H1 (cell line): Measurements from ENCODE around the gene ZDHHC22. TPM values are rescaled to one million over a fixed set of nuclear protein-coding genes. Genes with fewer than 3 reads are reported as not detected.

Experiments
- CTCF ChIA-PET: fragments of 300-600 bp; sonication (Branson Sonifier 250); formaldehyde crosslinking; loops from one replicate; lab custom pipeline; 2021; ENCODE audit not compliant: partially characterized antibody; lab: Charles Lee
- POLR2A ChIA-PET: fragments of 300-600 bp; sonication (Branson Sonifier 250); formaldehyde crosslinking; loops from one replicate; lab custom pipeline; 2021; ENCODE audit warnings: inconsistent platforms; ENCODE audit not compliant: partially characterized antibody; lab: Charles Lee
- DNase-seq, 2 experiments: peaks; one replicate each; pipeline versions ENCODE4 v3.0.0 to v3.0.0-alpha.2; 2010 to 2022; ENCODE audit warnings: low spot score in 2 of 2, low read depth in 1 of 2, mixed read lengths in 1 of 2
- FAIRE-seq: peaks from 2 replicates; lab custom pipeline; 2011; peaks lifted over from hg19 to GRCh38; lab: Jason Lieb, UNC
- H2AFZ ChIP-seq: 2 replicates; pipeline ENCODE4 v1.8.1; 2012; ENCODE audit warnings: low read length, inconsistent platforms
- H2AK5ac ChIP-seq: 2 replicates; pipeline ENCODE4 v1.6.1; 2013; ENCODE audit warnings: low read depth, low read length
- H2BK120ac ChIP-seq: replicated peaks from 2 replicates; pipeline ENCODE3; 2013; ENCODE audit warnings: low read depth, low read length, inconsistent platforms
- H2BK12ac ChIP-seq: 2 replicates; pipeline ENCODE4 v1.6.1; 2013; ENCODE audit warnings: low read depth, low read length
- H2BK15ac ChIP-seq: 2 replicates; pipeline ENCODE4 v1.6.1; 2013; ENCODE audit warnings: low read length
- H2BK20ac ChIP-seq: 2 replicates; pipeline ENCODE4 v1.6.1; 2013; ENCODE audit warnings: low read length
- H2BK5ac ChIP-seq: 2 replicates; pipeline ENCODE4 v1.6.1; 2013; ENCODE audit warnings: low read depth, low read length
- H3K14ac ChIP-seq: 2 replicates; pipeline ENCODE4 v1.6.1; 2013; ENCODE audit warnings: inconsistent platforms; ENCODE audit not compliant: insufficient read length
- H3K18ac ChIP-seq: 2 replicates; pipeline ENCODE4 v1.6.1; 2013; ENCODE audit warnings: low read length; ENCODE audit errors: extremely low read depth
- H3K23ac ChIP-seq: 2 replicates; pipeline ENCODE4 v1.6.1; 2013; ENCODE audit warnings: inconsistent platforms; ENCODE audit not compliant: insufficient read length
- H3K23me2 ChIP-seq: 2 replicates; pipeline ENCODE4 v1.6.1; 2013; ENCODE audit warnings: low read depth, low read length
- H3K27ac ChIP-seq: 2 replicates; pipeline ENCODE4 v1.6.1; 2011; ENCODE audit warnings: low read depth, low read length, inconsistent platforms
- H3K27me3 ChIP-seq, 4 experiments: replicated peaks in 1 of 4; 1 replicate in 1 of 4; 2 replicates in 3 of 4; pipeline versions ENCODE4 v1.6.1 to v1.8.1; 2011 to 2013; ENCODE audit warnings: low read length in 3 of 4, mild to moderate bottlenecking in 3 of 4, inconsistent platforms in 2 of 4, mixed read lengths in 2 of 4, moderate library complexity in 1 of 4; ENCODE audit not compliant: control insufficient read depth in 3 of 4, insufficient read depth in 3 of 4; ENCODE audit errors: extremely low read depth in 1 of 4
- H3K36me3 ChIP-seq, 4 experiments: 2 replicates each; pipeline versions ENCODE4 v1.6.1 to v1.8.1; 2011 to 2013; ENCODE audit warnings: mild to moderate bottlenecking in 4 of 4, low read length in 3 of 4, moderate library complexity in 2 of 4, control low read depth in 1 of 4, inconsistent platforms in 1 of 4; ENCODE audit not compliant: insufficient read depth in 4 of 4, control insufficient read depth in 2 of 4
- H3K4ac ChIP-seq: replicated peaks from 2 replicates; pipeline ENCODE3; 2013; ENCODE audit warnings: low read length, low read depth, mixed read lengths, inconsistent platforms; ENCODE audit not compliant: insufficient read length
- H3K4me1 ChIP-seq, 4 experiments: replicated peaks in 1 of 4; 1 replicate in 1 of 4; 2 replicates in 3 of 4; pipeline versions ENCODE4 v1.6.1 to v1.8.1; 2011 to 2013; ENCODE audit warnings: low read length in 3 of 4, inconsistent platforms in 2 of 4, mixed read lengths in 1 of 4; ENCODE audit not compliant: insufficient read depth in 4 of 4, control insufficient read depth in 3 of 4
- H3K4me2 ChIP-seq, 2 experiments: 2 replicates each; pipeline versions ENCODE4 v1.6.1 to v1.8.1; 2011 to 2013; ENCODE audit warnings: low read depth in 2 of 2, low read length in 2 of 2, control low read depth in 1 of 2, inconsistent platforms in 1 of 2, mild to moderate bottlenecking in 1 of 2; ENCODE audit not compliant: insufficient read depth in 1 of 2
- H3K4me3 ChIP-seq, 4 experiments: fragments of 200-600, 300-600 bp in 1 of 4; sonication (generic), shearing (Covaris generic), sonication (Bioruptor Twin) in 1 of 4; 2 replicates each; pipeline versions ENCODE4 v1.5.1 to v1.8.1; 2011 to 2016; ENCODE audit warnings: low read length in 4 of 4, low read depth in 3 of 4, control low read depth in 2 of 4, inconsistent platforms in 2 of 4, mild to moderate bottlenecking in 2 of 4, mixed read lengths in 1 of 4, moderate library complexity in 1 of 4; ENCODE audit not compliant: insufficient read depth in 2 of 4; ENCODE audit errors: extremely low read depth in 1 of 4
- H3K56ac ChIP-seq: replicated peaks from 2 replicates; pipeline ENCODE3; 2013; ENCODE audit warnings: low read depth, mild to moderate bottlenecking, mixed read lengths, low read length, inconsistent platforms; ENCODE audit not compliant: insufficient read length
- H3K79me1 ChIP-seq: 2 replicates; pipeline ENCODE4 v1.6.1; 2013; ENCODE audit warnings: low read depth, low read length, control low read depth
- H3K79me2 ChIP-seq, 2 experiments: 2 replicates each; pipeline versions ENCODE4 v1.6.1 to v1.8.1; 2012 to 2013; ENCODE audit warnings: low read length in 2 of 2, mild to moderate bottlenecking in 2 of 2, inconsistent platforms in 1 of 2; ENCODE audit not compliant: insufficient read depth in 2 of 2, control insufficient read depth in 1 of 2
- H3K9ac ChIP-seq, 4 experiments: replicated peaks in 1 of 4; 1 replicate in 1 of 4; 2 replicates in 3 of 4; pipeline versions ENCODE4 v1.6.1 to v1.8.1; 2011 to 2013; ENCODE audit warnings: low read depth in 3 of 4, low read length in 3 of 4, control low read depth in 2 of 4, mild to moderate bottlenecking in 2 of 4, moderate library complexity in 2 of 4, inconsistent platforms in 1 of 4; ENCODE audit errors: extremely low read depth in 1 of 4
- H3K9me3 ChIP-seq, 2 experiments: 2 replicates each; pipeline versions ENCODE4 v1.6.1 to v1.8.1; 2012 to 2013; ENCODE audit warnings: mild to moderate bottlenecking in 2 of 2, moderate library complexity in 2 of 2, control low read depth in 1 of 2, inconsistent platforms in 1 of 2, low read depth in 1 of 2, low read length in 1 of 2, mixed read lengths in 1 of 2; ENCODE audit not compliant: insufficient read depth in 2 of 2
- H4K20me1 ChIP-seq, 2 experiments: replicated peaks in 1 of 2; 2 replicates each; pipeline versions ENCODE3 to v1.8.1; 2011 to 2013; ENCODE audit warnings: inconsistent platforms in 2 of 2, low read length in 2 of 2, mild to moderate bottlenecking in 1 of 2; ENCODE audit not compliant: insufficient read depth in 2 of 2, control insufficient read depth in 1 of 2
- H4K5ac ChIP-seq: 2 replicates; pipeline ENCODE4 v1.6.1; 2013; ENCODE audit warnings: low read length, low read depth, mixed read lengths, inconsistent platforms; ENCODE audit not compliant: insufficient read length
- H4K8ac ChIP-seq: 2 replicates; pipeline ENCODE4 v1.8.0; 2013; ENCODE audit warnings: mild to moderate bottlenecking, moderate library complexity, low read length, inconsistent platforms; ENCODE audit not compliant: insufficient read depth; ENCODE audit errors: extremely low read depth
- H4K91ac ChIP-seq: replicated peaks from 2 replicates; pipeline ENCODE3; 2013; ENCODE audit warnings: low read length, mixed read lengths, inconsistent platforms; ENCODE audit not compliant: insufficient read length
- CTCF ChIP-seq, 3 experiments: IDR thresholded peaks; 1 replicate in 2 of 3; 2 replicates in 1 of 3; pipeline versions ENCODE4 v1.5.1 to v1.6.1; 2011; ENCODE audit warnings: low read length in 3 of 3, mild to moderate bottlenecking in 3 of 3, inconsistent platforms in 2 of 3, low read depth in 1 of 3, moderate library complexity in 1 of 3; ENCODE audit not compliant: insufficient read depth in 1 of 3; ENCODE audit errors: control extremely low read depth in 1 of 3
- PHF8 ChIP-seq: fragments of 200-600 bp; sonication (generic); conservative IDR thresholded peaks from 2 replicates; pipeline ENCODE4 v1.7.1; 2012; ENCODE audit warnings: low read depth, mild to moderate bottlenecking, inconsistent platforms, low read length, moderate library complexity
- YY1 ChIP-seq: IDR thresholded peaks from 2 replicates; pipeline ENCODE4 v1.6.1; 2011; ENCODE audit warnings: low read depth, mild to moderate bottlenecking, low read length
- WGBS, 2 experiments: shearing (Covaris generic) in 1 of 2; methylation state at CpG; one replicate each; pipeline versions ENCODE4 v1.1.6 to v1.1.7; 2013 to 2015; ENCODE audit warnings: low lambda C conversion rate in 2 of 2, mixed read lengths in 2 of 2, inconsistent platforms in 1 of 2, low coverage in 1 of 2, missing lambda C conversion rate in 1 of 2; ENCODE audit not compliant: insufficient replicate concordance in 2 of 2, insufficient coverage in 1 of 2, insufficient read length in 1 of 2; ENCODE audit errors: extremely low coverage in 1 of 2, missing lambda C conversion rate in 1 of 2; 5-methylcytosine and 5-hydroxymethylcytosine counted together
- long read RNA-seq, 2 experiments: library from RNA in 1 of 2; library from capped mRNA in 1 of 2; stranded (forward); transcript quantifications; one replicate each; pipeline ENCODE4 v2.0.0, GENCODE V29; 2021; ENCODE audit warnings: inconsistent platforms in 1 of 2
- polyA minus RNA-seq, 3 experiments: library from RNA; depleted of rRNA, polyadenylated mRNA; stranded (reverse); fragments of >200 nt; gene quantifications; 1 replicate in 2 of 3; 2 replicates in 1 of 3; pipeline ENCODE4 v1.2.3, GENCODE V29; 2011
- polyA plus RNA-seq, 7 experiments: library from polyadenylated mRNA; depleted of rRNA in 3 of 7; stranded (reverse) in 5 of 7; unstranded in 2 of 7; fragments of >200 nt in 5 of 7; fragments of 200-250 nt in 2 of 7; gene quantifications; 1 replicate in 5 of 7; 2 replicates in 1 of 7; 4 replicates in 1 of 7; pipeline versions ENCODE4 v1.2.1 to v1.2.3, GENCODE V29; 2011 to 2013; ENCODE audit warnings: missing spikeins in 2 of 7, mixed read lengths in 2 of 7
- total RNA-seq: library from RNA; stranded (reverse); fragmentation: NEBNext Ultra II Directional; extraction: Animal tissue kit (Norgen Biotek cat#: 25700); gene quantifications from 2 replicates; pipeline ENCODE4 v1.2.1, GENCODE V29; 2021

The ZDHHC22 gene
- total RNA-seq (55.2 and 59.3 TPM in 2 replicates), polyA plus RNA-seq (2011; rRNA removed) (23.8 and 30.7 TPM in 2 replicates), polyA minus RNA-seq (2011; rRNA and poly(A)+ RNA removed) (23.4 and 26.4 TPM in 2 replicates)
- 20.3 TPM for polyA plus RNA-seq (2011; cell fraction: cytosol; rRNA removed)
- 28.0 TPM for polyA plus RNA-seq (2011; cell fraction: nucleus; rRNA removed)
- 45.5 to 55.8 TPM (median 50.5 TPM) in 4 replicates for polyA plus RNA-seq (2012, experiment 1 of 2)
- polyA plus RNA-seq (2012, experiment 2 of 2) = 46.2 TPM
- polyA plus RNA-seq (2013, experiment 1 of 2) = 62.0 TPM
- 72.6 TPM for polyA plus RNA-seq (2013, experiment 2 of 2)
- 10.2 TPM for polyA minus RNA-seq (2011; cell fraction: cytosol; rRNA and poly(A)+ RNA removed)
- polyA minus RNA-seq (2011; cell fraction: nucleus; rRNA and poly(A)+ RNA removed) = 11.5 TPM
- long read RNA-seq, experiment 1, transcript ZDHHC22-201 (3 exons, 3,408 nt) = major isoform, 8 of 59 reads
- long read RNA-seq, experiment 1, partial matches to known transcripts = 6 of 59 reads
- long read RNA-seq, experiment 1, other reads (novel, unspliced or antisense) = 45 of 59 reads
- long read RNA-seq, experiment 2, transcript ZDHHC22-201 (3 exons, 3,408 nt) = major isoform, 32 of 82 reads
- long read RNA-seq, experiment 2, partial matches to known transcripts = 4 of 82 reads
- long read RNA-seq, experiment 2, other reads (novel, unspliced or antisense) = 46 of 82 reads

- Histone ChIP-seq H3K79me1 (no peaks in the 10 kb centered on the region), H4K8ac (peak within 1 kb of the TSS; percentile 35), H4K20me1 (peaks cover 3 to 5% of the 10 kb centered on the region in 2 experiments), H2BK120ac (peak within 1 kb of the TSS; percentile 21), H3K27me3 (peaks cover 0 to 4% (median 2%) of the 10 kb centered on the region in 4 experiments; a peak in 3 of 7 replicates), H2AK5ac (peak within 1 kb of the TSS; percentile 27; the same call in 1 of the 2 replicates), H3K4me3 (peak within 1 kb of the TSS; percentile 69 to 79 (median 78)), H3K56ac (peak within 1 kb of the TSS; percentile 11), H3K4me2 (peak within 1 kb of the TSS; percentile 100), H3K9ac (peak within 1 kb of the TSS; percentile 30 to 68 (median 44); a peak in 6 of 7 replicates), H2BK12ac (no peak within 1 kb of the TSS; the same call in 1 of the 2 replicates), H2BK20ac (no peak within 1 kb of the TSS; the same call in 1 of the 2 replicates), H3K23me2 (peaks cover 20% of the 10 kb centered on the region), H3K79me2 (peaks cover 0 to 8% of the 10 kb centered on the region in 2 experiments; a peak in 1 of 4 replicates), H3K9me3 (no peaks in the 10 kb centered on the region), H3K14ac (no peak within 1 kb of the TSS), H4K5ac (peak within 1 kb of the TSS; percentile 77), H3K4me1 (peaks cover 12 to 47% (median 28%) of the 10 kb centered on the region in 4 experiments), H3K23ac (no peak within 1 kb of the TSS), H3K27ac (no peak within 1 kb of the TSS), H3K18ac (peak within 1 kb of the TSS; percentile 91), H2BK5ac (peak within 1 kb of the TSS; percentile 32; the same call in 1 of the 2 replicates), H2AFZ (0 out of 2 replicates have a peak within 1 kb of the TSS, but pooled peaks have one; percentile 43), H3K36me3 (peaks cover 0 to 17% (median 2%) of the 10 kb centered on the region in 4 experiments; a peak in 4 of 8 replicates), H4K91ac (peak within 1 kb of the TSS; percentile 20), H2BK15ac (no peak within 1 kb of the TSS), H3K4ac (no peak within 1 kb of the TSS)
- 1% methylated on average over 52 of the region's 77 CpGs; no CpG with 5 or more reads in 1 of the 2 experiments for WGBS, 2 experiments
- DNase-seq = peak in 1 of 2 experiments; percentile 91
- CTCF ChIA-PET = interaction anchor here (0.6 to 52.5 kb wide), 23 partner anchors 11 to 228 kb away, joined by 3 to 1490 read pairs (median 6); partner anchors contain the start of gene CIPC
- no peak for FAIRE-seq
- POLR2A ChIA-PET = interaction anchor here (1.0 to 2.2 kb wide), 6 partner anchors 17 to 221 kb away, joined by 3 to 8 read pairs (median 4); partner anchors contain the start of gene CIPC
- TF ChIP-seq YY1 (0 out of 2 replicates have a peak, but pooled peaks have one; percentile 38), CTCF (IDR thresholded peaks at IDR 0.05; ENCODE audit: control extremely low read depth in 1 of 3, insufficient read depth in 1 of 3, low read depth in 1 of 3, low read length in 3 of 3) (peak; percentile 55 to 79 (median 68)), PHF8 (peak; percentile 37; the same call in 1 of the 2 replicates)
These were observed at the start of gene ZDHHC22 for GRCh38 chr14:77141214-77142004. TSS of gene ZDHHC22 (minus strand) at chr14:77141791. CDS start at chr14:77139738, 2,053 bp downstream.
